Stimulated activated CD8-positive, alpha-beta memory T cell treated with anti-CD3 and anti-CD28 coated beads, Interleukin-12 subunit alpha, Interleukin-12 subunit beta, amount 100 ng/mL, for 4 hours (primary cell): ENCODE data around the gene CEP152.

Source experiments
- DNase-seq: peaks from one replicate; pipeline ENCODE4 v3.0.0-alpha.2; 2020; ENCODE audit warnings: low read depth

Gene CEP152

GRCh38 chr15:48775546-48775945 lies 35.3 kb downstream of the CEP152 start:
- no peak for DNase-seq

- DNase-seq, result no peak
These were observed 36.4 kb downstream of the CEP152 start for GRCh38 chr15:48774484-48774883.

GRCh38 chr15:48766196-48766595 lies 44.7 kb downstream of the CEP152 start:
- DNase-seq, result no peak

DNA sequence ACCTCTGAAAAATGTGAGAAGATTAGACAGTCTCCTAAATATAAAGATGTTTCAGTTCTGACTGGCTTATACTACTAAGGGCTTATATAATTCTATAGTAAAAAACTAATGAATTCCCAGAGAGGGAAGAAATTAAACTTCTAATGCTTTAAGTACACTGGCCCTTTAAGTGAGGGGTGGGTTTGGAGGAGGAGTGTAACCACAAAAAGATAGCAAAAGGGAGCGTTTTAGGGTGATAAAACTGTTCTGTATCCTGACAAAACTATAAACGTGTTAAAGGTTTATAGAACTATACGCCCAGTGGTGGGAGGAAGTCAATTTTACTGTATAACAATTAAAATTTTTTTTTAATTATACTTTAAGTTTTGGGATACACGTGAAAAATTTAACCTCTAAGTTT lies 45.8 kb downstream of the CEP152 start:
- no peak for DNase-seq

DNA sequence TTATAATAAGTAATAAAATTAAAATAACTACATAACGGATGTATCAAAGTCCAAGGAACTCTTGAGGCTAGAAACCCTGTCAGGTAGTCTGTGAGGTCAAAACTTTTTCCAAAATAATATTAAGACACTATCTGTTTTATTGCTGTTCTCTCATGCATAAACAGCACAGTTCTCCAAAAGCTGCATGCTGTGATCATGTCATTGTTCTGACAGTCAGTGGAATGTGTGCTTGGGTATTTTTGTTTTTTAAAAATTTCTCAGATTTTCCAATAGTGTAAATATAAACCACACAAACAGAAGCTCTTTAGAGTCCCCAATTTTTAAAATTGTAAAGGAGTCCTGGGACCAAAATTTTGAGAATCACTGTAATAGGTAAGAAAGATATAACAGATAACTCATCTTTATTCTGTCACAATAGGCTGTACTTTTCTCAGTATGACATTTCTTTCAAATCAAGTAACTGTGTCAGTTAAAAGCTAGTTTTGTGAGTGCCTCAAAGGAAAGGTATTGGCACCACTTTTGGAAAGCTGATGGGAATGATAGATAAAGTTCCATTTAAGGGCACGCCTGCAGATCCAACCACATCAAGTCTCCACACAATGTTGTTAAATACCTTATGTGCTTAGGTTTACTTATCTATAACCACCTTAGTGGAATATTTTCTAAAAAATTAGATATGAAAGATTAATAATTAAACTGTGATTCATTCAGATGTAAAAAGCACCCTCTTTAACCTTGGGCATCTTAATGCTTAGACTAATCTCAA lies 49.3 kb downstream of the CEP152 start:
- DNase-seq, result no peak

GRCh38 chr15:48759921-48760320 lies 50.9 kb downstream of the CEP152 start:
- DNase-seq, result no peak

- no peak for DNase-seq
These were observed 53.2 kb downstream of the CEP152 start for GRCh38 chr15:48757661-48758060.

DNA sequence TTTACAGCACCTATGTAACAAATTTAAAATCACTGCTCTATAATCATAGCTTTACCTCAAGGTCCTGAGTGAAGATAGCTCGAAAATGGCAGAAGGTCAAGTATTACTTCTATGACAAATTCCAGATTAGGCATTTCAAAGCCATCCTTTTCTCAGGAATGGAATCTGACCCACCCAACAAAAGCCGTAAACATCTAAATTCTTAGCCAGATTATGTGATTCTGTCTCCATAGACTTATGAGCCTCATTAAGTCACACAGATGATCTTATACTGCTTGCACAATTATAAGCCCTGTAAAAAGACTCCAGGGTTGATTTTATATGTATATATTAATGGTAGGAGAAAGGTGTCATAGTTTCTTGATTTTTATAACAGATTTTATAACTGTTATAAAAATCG lies 56.9 kb downstream of the CEP152 start:
- no peak for DNase-seq

GRCh38 chr15:48751595-48751994 lies 59.3 kb downstream of the CEP152 start:
- no peak for DNase-seq

DNA sequence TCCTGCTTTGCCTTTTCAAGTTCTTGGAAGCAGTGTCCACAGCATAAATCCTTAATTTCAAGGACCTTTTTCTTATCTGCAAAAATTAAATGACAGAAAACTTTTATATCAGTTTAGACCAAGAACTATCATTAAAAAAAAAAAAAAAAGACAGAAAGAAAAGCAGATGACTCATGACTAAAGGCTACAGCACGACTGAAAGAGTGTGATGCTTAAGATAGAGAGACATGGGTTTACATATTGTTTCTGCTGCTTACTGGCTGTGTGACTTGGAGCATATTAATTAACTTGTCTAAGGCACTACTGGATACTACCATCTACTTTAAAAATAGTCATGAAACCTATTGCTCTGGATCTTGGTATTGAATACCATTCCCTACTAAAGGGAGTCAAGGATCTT lies 62.3 kb downstream of the CEP152 start:
- DNase-seq, result no peak

- no peak for DNase-seq
These were observed 77.3 kb downstream of the CEP152 start for GRCh38 chr15:48733615-48734014.

GRCh38 chr15:48730506-48730905 lies 80.4 kb downstream of the CEP152 start:
- no peak for DNase-seq

- no peak for DNase-seq
These were observed 86.9 kb downstream of the CEP152 start for GRCh38 chr15:48723969-48724368.

DNA sequence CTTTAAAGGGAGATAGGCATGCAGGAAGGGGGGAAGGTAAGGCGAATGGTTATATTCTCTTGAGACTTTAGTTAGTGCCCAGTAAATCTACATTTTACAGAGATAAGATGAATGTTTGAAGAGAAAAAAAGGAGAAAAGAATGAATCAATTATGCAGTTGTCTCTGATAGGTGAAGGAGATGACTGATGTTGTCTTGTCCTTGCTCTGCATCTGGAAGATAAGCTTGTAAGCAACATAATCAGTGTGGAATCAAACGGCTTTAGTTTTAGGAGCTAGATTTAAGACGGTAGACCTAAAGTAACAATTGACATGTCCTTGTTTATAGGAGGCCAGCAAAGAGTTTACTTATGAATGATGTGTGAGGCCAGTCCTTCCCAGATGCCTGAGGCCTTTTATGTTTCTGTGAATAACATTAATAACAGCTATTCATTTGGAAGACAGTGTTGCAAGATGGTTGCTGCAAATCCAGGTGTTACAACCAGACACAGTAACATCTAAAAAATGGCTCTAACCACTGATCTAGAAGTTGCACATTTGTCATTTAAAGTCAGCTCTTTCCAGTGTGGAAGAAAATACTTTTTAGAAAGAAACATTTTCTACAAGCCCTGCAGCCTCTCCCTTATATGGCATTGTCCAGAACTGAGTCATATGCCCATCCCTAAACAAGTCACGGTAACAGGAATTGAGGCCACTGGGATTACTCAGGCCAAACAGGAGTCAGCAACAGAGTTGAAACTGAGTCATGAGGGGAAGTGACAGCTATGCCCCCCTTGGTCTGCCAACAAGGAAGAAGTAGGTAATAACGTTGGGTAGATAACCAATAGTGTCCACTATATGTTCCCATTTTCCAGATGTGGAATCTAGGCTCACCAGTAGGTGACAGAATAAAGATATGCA lies 87.9 kb downstream of the CEP152 start:
- DNase-seq, result no peak

DNA sequence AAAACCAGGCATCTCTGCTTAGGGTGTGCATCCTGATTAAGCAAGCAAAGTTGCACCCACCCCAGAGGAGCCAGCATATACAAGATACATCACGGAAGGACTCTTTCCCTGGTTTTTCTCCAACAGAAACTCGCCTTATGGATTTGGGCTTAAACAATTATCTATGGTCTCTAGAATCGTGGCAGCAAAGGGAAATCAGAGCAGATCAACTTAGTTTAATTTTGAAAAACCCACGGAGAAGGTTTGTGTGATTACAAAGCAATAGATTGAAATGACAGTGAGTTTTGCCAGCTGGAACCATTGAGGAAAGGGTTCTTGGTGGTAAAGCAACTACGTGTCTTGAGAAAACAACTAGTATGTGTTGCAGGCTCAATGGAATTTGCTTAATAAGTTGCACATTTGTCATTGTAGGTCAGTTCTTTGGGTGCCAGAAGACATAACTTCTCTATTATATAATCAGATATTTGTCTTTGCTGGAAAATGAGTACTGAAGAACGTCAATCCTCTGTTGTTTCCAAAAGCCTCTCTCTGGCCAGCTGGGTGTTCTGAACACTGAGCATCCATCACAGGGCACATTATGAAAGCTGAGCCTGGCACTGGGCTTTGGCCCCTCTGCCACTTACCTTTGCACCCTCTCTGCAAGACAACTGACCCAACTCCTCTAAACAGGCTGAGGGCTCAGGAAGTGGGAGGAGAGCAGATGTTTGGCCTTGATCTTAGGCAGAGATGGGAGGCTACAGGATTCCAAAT lies 89.6 kb downstream of the CEP152 start:
- DNase-seq, result no peak

DNA sequence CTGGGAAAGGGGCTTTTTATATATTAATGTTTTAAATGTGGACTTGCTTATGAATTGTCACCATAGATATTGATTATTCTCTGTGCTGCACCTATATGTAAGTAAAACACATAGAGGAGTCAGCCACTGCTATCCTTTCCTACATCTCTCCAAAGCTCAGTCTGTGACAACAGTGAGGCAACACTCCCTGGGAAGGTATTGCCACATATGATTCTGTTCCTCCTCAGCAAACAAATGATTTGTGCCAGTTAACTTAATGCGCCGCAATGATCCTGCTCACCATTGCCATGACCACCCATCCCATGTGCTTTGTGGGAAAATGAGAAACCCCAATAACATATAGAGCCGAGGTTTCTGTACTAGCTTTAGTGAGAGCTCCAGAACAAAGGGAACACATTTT lies 90.2 kb downstream of the CEP152 start:
- DNase-seq, result no peak

DNA sequence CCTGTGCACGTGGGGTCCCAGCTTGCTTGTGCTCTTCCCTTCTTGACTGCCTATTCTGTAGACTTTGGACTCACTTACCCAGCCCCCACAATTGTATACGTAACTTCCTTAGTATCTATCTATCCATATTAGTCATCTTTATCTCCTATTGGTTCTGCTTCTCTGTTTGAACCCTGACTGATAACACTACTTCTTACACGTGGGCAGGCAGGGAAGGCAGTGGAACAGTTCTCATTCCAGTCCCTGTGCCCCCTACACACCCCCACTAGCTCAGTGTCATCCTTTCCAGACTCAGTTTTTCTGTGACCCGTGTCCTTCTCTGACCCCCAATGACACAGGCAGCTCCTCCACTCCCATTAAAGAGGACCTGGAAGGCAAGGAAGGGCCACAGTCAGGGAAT lies 91.2 kb downstream of the CEP152 start:
- no peak for DNase-seq

DNA sequence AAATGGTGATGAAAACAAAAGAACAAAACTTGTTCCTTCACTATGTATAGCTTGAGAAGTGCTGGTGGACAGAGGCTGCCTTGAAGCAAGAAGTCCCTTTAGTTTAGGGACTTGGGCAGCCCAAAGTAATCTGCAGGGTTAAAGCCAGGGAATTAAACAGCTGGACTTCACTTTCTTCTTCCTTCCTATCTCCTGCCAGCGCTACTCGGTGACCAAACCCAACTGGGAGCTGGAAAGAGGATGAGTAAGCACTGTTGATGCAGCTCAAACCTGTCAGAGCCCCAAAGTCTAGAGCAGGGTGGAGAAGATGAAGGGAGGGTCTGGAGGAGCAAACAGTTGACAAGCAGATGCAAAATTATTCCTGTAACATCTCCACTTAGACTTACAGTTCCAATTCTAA lies 92.2 kb downstream of the CEP152 start:
- no peak for DNase-seq

GRCh38 chr15:48717458-48717857 lies 93.4 kb downstream of the CEP152 start:
- DNase-seq, result no peak

DNA sequence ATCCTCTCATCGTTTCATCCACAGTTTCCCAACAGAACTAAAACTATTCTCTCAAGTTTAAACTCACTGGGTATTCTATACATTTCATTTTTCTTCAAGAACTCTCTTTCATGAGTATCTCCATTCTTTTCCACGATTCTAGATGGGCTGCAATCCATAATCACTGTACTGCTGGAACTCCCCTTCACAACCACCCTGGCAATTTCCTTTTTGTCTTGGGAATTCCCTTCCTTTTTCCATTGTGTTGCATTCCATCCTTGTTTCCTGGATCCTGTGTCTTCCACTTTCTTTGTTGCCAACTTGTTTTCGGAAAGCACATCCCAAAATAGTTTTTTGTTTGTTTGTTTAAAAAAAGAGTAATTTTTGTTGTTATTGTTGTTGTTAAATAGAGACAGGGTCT lies 98.3 kb downstream of the CEP152 start:
- no peak for DNase-seq

GRCh38 chr15:48710952-48711495 lies 99.8 kb downstream of the CEP152 start:
- no peak for DNase-seq

DNA sequence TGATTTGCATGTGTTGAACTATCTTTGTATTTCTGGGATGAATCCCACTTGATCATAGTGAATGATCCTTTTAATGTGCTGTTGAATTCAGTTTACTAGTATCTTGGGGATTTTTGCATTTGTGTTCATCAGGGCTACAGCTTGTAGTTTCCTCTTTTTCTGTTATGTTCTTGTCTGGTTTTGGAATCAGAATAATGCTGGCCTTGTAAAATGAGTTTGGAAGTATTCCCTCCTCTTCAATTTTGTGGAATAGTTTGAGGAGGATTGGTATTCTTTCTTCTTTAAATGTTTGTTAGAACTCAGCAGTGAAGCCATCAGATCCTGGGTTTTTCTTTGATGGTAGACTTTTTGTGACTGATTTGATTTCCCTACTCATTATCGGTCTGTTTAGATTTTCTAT lies 102.2 kb downstream of the CEP152 start:
- DNase-seq, result no peak
